H9 (cell line): ENCODE data around the gene FILIP1. TPM values are rescaled to one million over a fixed set of nuclear protein-coding genes. Genes with fewer than 3 reads are reported as not detected.

Experiments
- DNase-seq: peaks from one replicate; pipeline ENCODE4 v3.0.0-alpha.2; 2017
- H2AFZ ChIP-seq: one replicate; pipeline ENCODE4 v1.6.1; 2013; ENCODE audit warnings: mild to moderate bottlenecking, low read length, control low read depth, moderate library complexity
- H2AK5ac ChIP-seq: 2 replicates; pipeline ENCODE4 v1.6.1; 2013; ENCODE audit warnings: low read length, control low read depth, mixed read lengths; ENCODE audit not compliant: insufficient read length
- H2BK120ac ChIP-seq: one replicate; pipeline ENCODE4 v1.6.1; 2013; ENCODE audit warnings: low read depth, mild to moderate bottlenecking, low read length, control low read depth, inconsistent platforms; ENCODE audit not compliant: poor library complexity, severe bottlenecking
- H2BK12ac ChIP-seq: 2 replicates; pipeline ENCODE4 v1.6.1; 2013; ENCODE audit warnings: low read length, control low read depth, mixed read lengths, low read depth; ENCODE audit not compliant: insufficient read length
- H2BK15ac ChIP-seq: 2 replicates; pipeline ENCODE4 v1.6.1; 2013; ENCODE audit warnings: low read depth, low read length, control low read depth
- H2BK20ac ChIP-seq: one replicate; pipeline ENCODE4 v1.6.1; 2013; ENCODE audit warnings: low read depth, mild to moderate bottlenecking, low read length, control low read depth, inconsistent platforms; ENCODE audit not compliant: poor library complexity, severe bottlenecking
- H2BK5ac ChIP-seq: 2 replicates; pipeline ENCODE4 v1.6.1; 2013; ENCODE audit warnings: low read length, control low read depth, mixed read lengths; ENCODE audit not compliant: insufficient read length
- H3K14ac ChIP-seq: 2 replicates; pipeline ENCODE4 v1.6.1; 2013; ENCODE audit warnings: low read length, control low read depth; ENCODE audit not compliant: insufficient read depth
- H3K18ac ChIP-seq: 2 replicates; pipeline ENCODE4 v1.6.1; 2013; ENCODE audit warnings: low read depth, mild to moderate bottlenecking, mixed read lengths, low read length, control low read depth; ENCODE audit not compliant: insufficient read length
- H3K23ac ChIP-seq: 2 replicates; pipeline ENCODE4 v1.6.1; 2013; ENCODE audit warnings: low read length, control low read depth, mixed read lengths, low read depth; ENCODE audit not compliant: insufficient read length
- H3K23me2 ChIP-seq: 2 replicates; pipeline ENCODE4 v1.6.1; 2013; ENCODE audit warnings: low read depth, mild to moderate bottlenecking, mixed read lengths, low read length, control low read depth; ENCODE audit not compliant: insufficient read length, poor library complexity, severe bottlenecking
- H3K27ac ChIP-seq: 2 replicates; pipeline ENCODE4 v1.5.1; 2013; ENCODE audit warnings: low read length, control low read depth, mixed read lengths, low read depth; ENCODE audit not compliant: insufficient read length
- H3K27me3 ChIP-seq: 2 replicates; pipeline ENCODE4 v1.6.1; 2013; ENCODE audit warnings: low read length, control low read depth, inconsistent platforms; ENCODE audit not compliant: insufficient read depth
- H3K4ac ChIP-seq: 2 replicates; pipeline ENCODE4 v1.6.1; 2013; ENCODE audit warnings: low read depth, mild to moderate bottlenecking, control low read depth, inconsistent platforms, low read length, moderate library complexity
- H3K4me1 ChIP-seq: 2 replicates; pipeline ENCODE4 v1.6.1; 2013; ENCODE audit warnings: low read length, control low read depth, inconsistent platforms; ENCODE audit not compliant: insufficient read depth
- H3K4me2 ChIP-seq: 2 replicates; pipeline ENCODE4 v1.6.1; 2013; ENCODE audit warnings: low read length, control low read depth, mixed read lengths; ENCODE audit not compliant: insufficient read length, insufficient read depth
- H3K56ac ChIP-seq: 2 replicates; pipeline ENCODE4 v1.6.1; 2013; ENCODE audit warnings: low read depth, mild to moderate bottlenecking, mixed read lengths, low read length, control low read depth; ENCODE audit not compliant: insufficient read length
- H3K79me1 ChIP-seq: 2 replicates; pipeline ENCODE4 v1.6.1; 2013; ENCODE audit warnings: low read depth, mild to moderate bottlenecking, moderate library complexity, low read length, control low read depth, inconsistent platforms; ENCODE audit not compliant: insufficient read depth, poor library complexity, severe bottlenecking
- H3K79me2 ChIP-seq: 2 replicates; pipeline ENCODE4 v1.6.1; 2013; ENCODE audit warnings: low read length, control low read depth, inconsistent platforms; ENCODE audit not compliant: insufficient read depth
- H3K9ac ChIP-seq: 2 replicates; pipeline ENCODE4 v1.6.1; 2013; ENCODE audit warnings: low read length, control low read depth, mixed read lengths; ENCODE audit not compliant: insufficient read length; ENCODE audit errors: extremely low read depth
- H3K9me3 ChIP-seq: one replicate; pipeline ENCODE4 v1.6.1; 2013; ENCODE audit warnings: low read depth, low read length, inconsistent platforms; ENCODE audit not compliant: control insufficient read depth
- H3T11ph ChIP-seq: one replicate; pipeline ENCODE4 v1.6.1; 2013; ENCODE audit warnings: mild to moderate bottlenecking, low read length, control low read depth, inconsistent platforms
- H4K20me1 ChIP-seq: one replicate; pipeline ENCODE4 v1.6.1; 2013; ENCODE audit not compliant: control insufficient read depth, insufficient read length, insufficient read depth
- H4K5ac ChIP-seq: 2 replicates; pipeline ENCODE4 v1.6.1; 2013; ENCODE audit warnings: low read depth, mild to moderate bottlenecking, mixed read lengths, low read length, control low read depth; ENCODE audit not compliant: insufficient read length
- H4K8ac ChIP-seq: replicated peaks from 2 replicates; pipeline ENCODE4 v1.6.1; 2013; ENCODE audit warnings: low read length, control low read depth, mixed read lengths, low read depth; ENCODE audit not compliant: insufficient read length
- H4K91ac ChIP-seq: 2 replicates; pipeline ENCODE4 v1.6.1; 2013; ENCODE audit warnings: low read depth, mild to moderate bottlenecking, moderate library complexity, mixed read lengths, low read length, control low read depth; ENCODE audit not compliant: insufficient read length
- H3K27ac Mint-ChIP-seq, 3 experiments: 2 replicates in 2 of 3; 3 replicates in 1 of 3; pipeline ENCODE4 v1.8.0; 2020 to 2021; ENCODE audit warnings: mixed read lengths in 3 of 3, mild to moderate bottlenecking in 1 of 3, moderate library complexity in 1 of 3
- H3K27me3 Mint-ChIP-seq: 2 replicates; pipeline ENCODE4 v1.8.0; 2021; ENCODE audit warnings: low read depth, mild to moderate bottlenecking, moderate library complexity, mixed read lengths
- H3K36me3 Mint-ChIP-seq, 3 experiments: 2 replicates in 2 of 3; 3 replicates in 1 of 3; pipeline ENCODE4 v1.8.0; 2020 to 2021; ENCODE audit warnings: low read depth in 3 of 3, mixed read lengths in 3 of 3; ENCODE audit not compliant: insufficient read depth in 1 of 3
- H3K4me1 Mint-ChIP-seq, 2 experiments: 2 replicates each; pipeline ENCODE4 v1.8.0; 2020; ENCODE audit warnings: mixed read lengths in 2 of 2
- H3K4me3 Mint-ChIP-seq, 2 experiments: 2 replicates in 1 of 2; 3 replicates in 1 of 2; pipeline ENCODE4 v1.8.0; 2020 to 2021; ENCODE audit warnings: mild to moderate bottlenecking in 2 of 2, mixed read lengths in 2 of 2, moderate library complexity in 1 of 2
- H3K9me3 Mint-ChIP-seq, 2 experiments: 2 replicates in 1 of 2; 3 replicates in 1 of 2; pipeline ENCODE4 v1.8.0; 2020; ENCODE audit warnings: mild to moderate bottlenecking in 2 of 2, mixed read lengths in 2 of 2, moderate library complexity in 1 of 2
- CTCF ChIP-seq: fragments of 200-600 bp; sonication (generic); conservative IDR thresholded peaks from 3 replicates; pipeline ENCODE4 v1.8.0; 2021; ENCODE audit warnings: antibody characterized with exemption, mild to moderate bottlenecking
- WGBS: extraction: QIAGEN DNeasy Blood & Tissue Kit; methylation state at CpG from one replicate; pipeline ENCODE4 v1.1.7; 2013; ENCODE audit warnings: missing lambda C conversion rate, low lambda C conversion rate, mixed read lengths; ENCODE audit not compliant: insufficient read length; ENCODE audit errors: extremely low coverage; 5-methylcytosine and 5-hydroxymethylcytosine counted together
- total RNA-seq: library from RNA; stranded (reverse); gene quantifications from 2 replicates; pipeline ENCODE4 v1.2.1, GENCODE V29; 2021

The FILIP1 gene
- total RNA-seq, 1 experiment from 2014 or later, result 10.5 TPM

- Histone ChIP-seq H3K4me1 (peaks cover 1% of the 10 kb centered on the region; the same call in 1 of the 2 replicates), H3K23ac (no peak overlapping the region), H3K27me3 (no peaks in the 10 kb centered on the region), H3K27ac (no peak overlapping the region), H3K23me2 (no peaks in the 10 kb centered on the region), H4K8ac (no peak overlapping the region), H3K18ac (no peak overlapping the region), H4K5ac (no peak overlapping the region), H3K4ac (no peak overlapping the region), H2AK5ac (no peak overlapping the region), H3K9ac (peak overlapping the region; percentile 57), H3T11ph (no peak overlapping the region), H2BK120ac (no peak overlapping the region), H2BK12ac (no peak overlapping the region), H4K20me1 (no peaks in the 10 kb centered on the region), H3K9me3 (no peaks in the 10 kb centered on the region), H3K79me1 (no peaks in the 10 kb centered on the region), H2BK20ac (no peak overlapping the region), H3K56ac (no peak overlapping the region), H4K91ac (no peak overlapping the region), H3K79me2 (peaks cover 13% of the 10 kb centered on the region; the same call in 1 of the 2 replicates), H2AFZ (no peak overlapping the region), H2BK5ac (no peak overlapping the region), H3K14ac (no peak overlapping the region), H3K4me2 (peak overlapping the region; percentile 83), H2BK15ac (no peak overlapping the region)
- Mint-ChIP-seq H3K4me3 (no peak overlapping the region), H3K36me3 (peaks cover 0 to 4% (median 2%) of the 10 kb centered on the region in 3 experiments; a peak in 2 of 7 replicates), H3K27ac (no peak overlapping the region), H3K9me3 (no peaks in the 10 kb centered on the region), H3K4me1 (peaks cover 33 to 38% of the 10 kb centered on the region in 2 experiments), H3K27me3 (no peaks in the 10 kb centered on the region)
- no peak for DNase-seq
- TF ChIP-seq CTCF, result no peak
- WGBS, result no CpG with 5 or more reads among the region's 6 CpGs
Measured at GRCh38 chr6:75285283-75285639, 208.3 kb downstream of the FILIP1 start.
